ENCODE measurements around the gene NFATC2. TPM values are rescaled to one million over a fixed set of nuclear protein-coding genes. Genes with fewer than 3 reads are reported as not detected.

The NFATC2 gene
- polyA plus RNA-seq, 1 of the 3 experiments (the other 2 are of a cell fraction) = 0.36 TPM

DNA sequence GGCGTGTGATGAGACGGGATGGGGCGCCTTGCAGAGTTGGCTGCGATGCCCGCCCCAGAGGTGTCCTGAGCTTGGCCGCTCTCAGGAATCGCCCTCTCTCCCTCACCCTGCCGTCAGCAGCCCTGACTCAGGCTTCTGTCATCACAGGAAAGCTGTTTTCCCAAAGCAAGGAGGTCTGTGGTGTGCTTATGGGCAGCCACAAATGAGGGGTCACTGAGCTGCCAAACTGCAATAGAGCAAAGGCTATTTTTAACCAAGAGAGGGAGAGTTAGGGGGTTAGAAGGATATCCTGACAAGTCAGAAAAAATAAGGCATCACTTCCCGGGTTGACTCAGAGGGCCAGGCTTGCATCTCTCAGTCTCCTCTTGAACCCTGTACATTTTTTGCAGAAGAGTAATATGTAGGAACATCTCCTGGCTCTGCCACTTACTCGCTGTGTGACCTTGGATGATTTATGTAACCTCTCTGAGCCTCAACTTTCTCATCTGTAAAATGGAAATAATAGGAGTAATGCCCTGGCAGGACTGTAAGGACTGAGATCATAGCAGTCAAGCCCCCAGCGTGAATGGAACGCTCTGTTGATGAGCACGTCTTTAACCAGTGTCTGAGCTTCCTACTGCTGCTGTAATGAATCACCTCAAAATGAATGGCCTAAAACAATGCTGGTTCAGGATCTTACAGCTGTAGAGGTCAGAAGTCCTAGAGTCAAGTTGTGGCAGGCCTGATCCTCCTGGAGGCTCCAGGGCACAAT lies 181.9 kb downstream of the NFATC2 start (continued):
- TF ChIP-seq, protein P1, sequence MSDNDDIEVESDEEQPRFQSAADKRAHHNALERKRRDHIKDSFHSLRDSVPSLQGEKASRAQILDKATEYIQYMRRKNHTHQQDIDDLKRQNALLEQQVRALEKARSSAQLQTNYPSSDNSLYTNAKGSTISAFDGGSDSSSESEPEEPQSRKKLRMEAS (IDR thresholded peaks at IDR 0.05; ENCODE audit: low read depth) = peak; percentile 49; the same call in 1 of the 2 replicates
- TF ChIP-seq EP300 (IDR thresholded peaks at IDR 0.05; ENCODE audit: borderline replicate concordance in 1 of 2, low read depth in 1 of 2, low read length in 1 of 2) (peak in 1 of 2 experiments; percentile 95; a peak in 3 of 4 replicates), TEAD4 (IDR thresholded peaks at IDR 0.05; ENCODE audit: borderline replicate concordance, insufficient read depth) (peak; percentile 88; the same call in 1 of the 2 replicates), FOXM1 (IDR thresholded peaks at IDR 0.05; ENCODE audit: low read depth) (peak; percentile 65; the same call in 1 of the 2 replicates), YY1 (IDR thresholded peaks at IDR 0.05; ENCODE audit: low read depth) (peak; percentile 21; the same call in 1 of the 2 replicates), TCF12 (IDR thresholded peaks at IDR 0.05) (peak; percentile 95)
- TF ChIP-seq, protein P2, sequence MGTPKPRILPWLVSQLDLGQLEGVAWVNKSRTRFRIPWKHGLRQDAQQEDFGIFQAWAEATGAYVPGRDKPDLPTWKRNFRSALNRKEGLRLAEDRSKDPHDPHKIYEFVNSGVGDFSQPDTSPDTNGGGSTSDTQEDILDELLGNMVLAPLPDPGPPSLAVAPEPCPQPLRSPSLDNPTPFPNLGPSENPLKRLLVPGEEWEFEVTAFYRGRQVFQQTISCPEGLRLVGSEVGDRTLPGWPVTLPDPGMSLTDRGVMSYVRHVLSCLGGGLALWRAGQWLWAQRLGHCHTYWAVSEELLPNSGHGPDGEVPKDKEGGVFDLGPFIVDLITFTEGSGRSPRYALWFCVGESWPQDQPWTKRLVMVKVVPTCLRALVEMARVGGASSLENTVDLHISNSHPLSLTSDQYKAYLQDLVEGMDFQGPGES (IDR thresholded peaks at IDR 0.05; ENCODE audit: low read depth, low read length) = no peak
- TF ChIP-seq, protein P3, sequence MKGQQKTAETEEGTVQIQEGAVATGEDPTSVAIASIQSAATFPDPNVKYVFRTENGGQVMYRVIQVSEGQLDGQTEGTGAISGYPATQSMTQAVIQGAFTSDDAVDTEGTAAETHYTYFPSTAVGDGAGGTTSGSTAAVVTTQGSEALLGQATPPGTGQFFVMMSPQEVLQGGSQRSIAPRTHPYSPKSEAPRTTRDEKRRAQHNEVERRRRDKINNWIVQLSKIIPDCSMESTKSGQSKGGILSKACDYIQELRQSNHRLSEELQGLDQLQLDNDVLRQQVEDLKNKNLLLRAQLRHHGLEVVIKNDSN (IDR thresholded peaks at IDR 0.05; ENCODE audit: borderline replicate concordance, low read depth) = 0 out of 2 replicates have a peak, but pooled peaks have one; percentile 5

DNA sequence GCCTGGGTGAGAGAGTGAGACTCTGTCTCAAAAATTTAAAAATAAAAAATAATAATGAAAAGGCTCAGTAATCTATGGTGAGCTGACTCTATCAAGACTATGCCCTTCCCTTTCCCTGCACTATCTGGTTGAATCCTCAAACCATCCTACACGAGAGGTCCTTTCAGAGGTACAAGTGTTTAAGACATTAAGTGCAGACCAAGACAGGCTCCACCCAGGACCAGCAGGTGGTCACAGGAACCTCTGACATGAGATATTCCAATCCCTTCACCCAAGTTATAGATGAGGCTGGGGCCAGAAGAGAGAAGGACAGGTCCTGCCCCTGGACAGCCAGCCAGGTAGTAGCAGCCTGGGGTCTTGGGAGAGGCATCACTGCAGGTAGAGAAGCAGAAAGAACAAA lies 182.6 kb downstream of the NFATC2 start:
- H3K9me2 ChIP-seq = no peaks in the 10 kb centered on the region
- H3F3A ChIP-seq (replicated peaks; ENCODE audit: insufficient read depth) = peaks cover 17% of the 10 kb centered on the region
- H4K20me1 ChIP-seq (ENCODE audit: insufficient read depth) = no peaks in the 10 kb centered on the region
- 89% methylated on average over 1 of the region's 1 CpG for WGBS (ENCODE audit: low lambda C conversion rate)
- no peak overlapping the region for H3K4me3 ChIP-seq (ENCODE audit: low read depth in 2 of 2, low read length in 1 of 2)
- peak overlapping the region; percentile 70 for H3K9ac ChIP-seq
- H2AFZ ChIP-seq (ENCODE audit: low read depth) = no peak overlapping the region
- DNase-seq = no peak
- H3K9me3 ChIP-seq = 0 out of 2 replicates have a peak, but pooled peaks cover 6% of the 10 kb centered on the region
- peaks cover 0 to 7% of the 10 kb centered on the region in 2 experiments; a peak in 2 of 4 replicates for H3K4me1 ChIP-seq (ENCODE audit: control insufficient read depth in 1 of 2, insufficient read depth in 2 of 2, low read depth in 1 of 2, low read length in 1 of 2)
- peak overlapping the region; percentile 59; the same call in 1 of the 2 replicates for H3K4me2 ChIP-seq
- ChIA-PET POLR2A (no interaction called here), CTCF (interaction anchor here (0.9 to 5.4 kb wide), 4 partner anchors 12 to 379 kb away, joined by 3 to 29 read pairs (median 4); no protein-coding TSS in a partner anchor)
- H3K79me2 ChIP-seq (ENCODE audit: insufficient read depth) = no peaks in the 10 kb centered on the region
- TF ChIP-seq FOXJ3 (CRISPR knock-in tag; IDR thresholded peaks at IDR 0.05) (no peak), TAF1 (IDR thresholded peaks at IDR 0.05; ENCODE audit: borderline replicate concordance, low read depth, low read length) (no peak), MEF2A (IDR thresholded peaks at IDR 0.05; ENCODE audit: borderline replicate concordance, low read depth) (no peak), TCF12 (IDR thresholded peaks at IDR 0.05) (no peak), EP300 (IDR thresholded peaks at IDR 0.05; ENCODE audit: borderline replicate concordance in 1 of 2, low read depth in 1 of 2, low read length in 1 of 2) (no peak), GABPA (IDR thresholded peaks at IDR 0.05; ENCODE audit: low read depth) (no peak)
- TF ChIP-seq, protein P3 (IDR thresholded peaks at IDR 0.05; ENCODE audit: borderline replicate concordance, low read depth) = no peak
- H3K36me3 ChIP-seq (replicated peaks in 1 of 2; ENCODE audit: control insufficient read depth in 1 of 2, insufficient read depth in 2 of 2, low read length in 1 of 2) = peaks cover 0 to 3% of the 10 kb centered on the region in 2 experiments
- H3K27ac ChIP-seq (ENCODE audit: low read depth in 2 of 2, low read length in 1 of 2) = peak overlapping the region in 1 of 2 experiments; percentile 100; a peak in 2 of 4 replicates
- H3K27me3 ChIP-seq (ENCODE audit: insufficient read depth) = no peaks in the 10 kb centered on the region
